IPS-NIHi7 (cell line): ENCODE data around the gene TESMIN.

Experiments
- DNase-seq: peaks from one replicate; pipeline ENCODE4 v3.0.0; 2012; ENCODE audit warnings: mixed read lengths; ENCODE audit errors: extremely low spot score

The TESMIN gene, protein sequence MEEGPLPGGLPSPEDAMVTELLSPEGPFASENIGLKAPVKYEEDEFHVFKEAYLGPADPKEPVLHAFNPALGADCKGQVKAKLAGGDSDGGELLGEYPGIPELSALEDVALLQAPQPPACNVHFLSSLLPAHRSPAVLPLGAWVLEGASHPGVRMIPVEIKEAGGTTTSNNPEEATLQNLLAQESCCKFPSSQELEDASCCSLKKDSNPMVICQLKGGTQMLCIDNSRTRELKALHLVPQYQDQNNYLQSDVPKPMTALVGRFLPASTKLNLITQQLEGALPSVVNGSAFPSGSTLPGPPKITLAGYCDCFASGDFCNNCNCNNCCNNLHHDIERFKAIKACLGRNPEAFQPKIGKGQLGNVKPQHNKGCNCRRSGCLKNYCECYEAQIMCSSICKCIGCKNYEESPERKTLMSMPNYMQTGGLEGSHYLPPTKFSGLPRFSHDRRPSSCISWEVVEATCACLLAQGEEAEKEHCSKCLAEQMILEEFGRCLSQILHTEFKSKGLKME

DNA sequence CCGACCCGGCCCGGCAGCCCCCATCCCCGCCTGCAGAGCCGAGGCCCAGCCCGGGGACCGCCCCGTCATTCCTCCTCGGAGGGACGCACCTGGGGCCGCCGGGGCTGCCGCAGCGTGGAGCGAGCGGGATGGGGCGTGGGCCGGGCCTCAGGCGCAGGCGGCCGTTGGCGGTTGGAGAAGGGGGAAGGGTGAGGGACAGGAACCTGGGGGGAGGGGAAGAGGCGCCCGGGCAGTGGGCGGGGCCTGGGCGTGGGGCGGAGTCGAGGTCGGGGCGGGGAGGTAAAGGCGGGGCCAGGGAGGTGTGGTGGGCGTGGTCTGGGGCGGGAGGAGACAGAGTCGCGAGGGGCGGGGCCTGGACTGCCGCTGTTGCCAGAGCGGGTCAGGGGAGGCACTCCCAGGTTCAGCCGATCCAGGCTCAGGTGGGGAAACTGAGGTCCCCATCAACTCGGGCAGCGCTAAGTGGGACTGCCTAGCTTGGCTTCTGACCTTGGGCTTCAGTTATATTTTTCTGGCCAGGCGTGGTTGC lies at the start of gene TESMIN:
Gene TESMIN, minus strand, starts transcription at position 190 of the 526 bp plus-strand sequence. CDS start 860 bp downstream, outside the sequence.
- peak; percentile 98 for DNase-seq

DNA sequence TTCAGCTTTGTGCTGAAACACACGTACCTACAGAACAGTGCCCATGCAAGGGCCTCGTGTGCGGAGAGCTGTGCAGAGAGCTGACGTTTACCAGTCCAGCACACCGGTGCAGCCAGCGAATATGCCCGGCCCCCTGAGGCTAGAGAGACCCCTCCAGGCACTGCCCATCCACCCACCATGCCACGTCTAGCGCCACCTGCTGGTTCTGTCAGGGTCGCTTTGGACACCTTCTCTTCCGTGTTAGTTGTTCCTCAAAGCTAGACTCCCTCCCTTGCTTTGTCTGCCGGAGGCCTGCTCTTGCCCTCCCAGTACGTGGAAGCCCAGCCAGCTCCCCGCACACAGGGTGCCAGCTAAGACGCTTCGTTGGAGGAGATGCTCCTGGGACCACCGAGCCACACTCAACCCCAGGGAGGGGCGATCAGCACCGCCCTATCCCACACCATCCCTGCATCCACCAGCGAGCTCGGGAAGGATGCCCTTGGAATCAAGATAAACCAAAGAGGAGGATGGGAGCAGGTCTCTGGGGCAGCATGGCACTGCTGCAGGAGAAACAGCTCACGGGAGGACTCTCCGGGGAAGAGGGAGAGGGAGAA lies 47.0 kb upstream of the TESMIN start:
- DNase-seq = peak; percentile 80

DNA sequence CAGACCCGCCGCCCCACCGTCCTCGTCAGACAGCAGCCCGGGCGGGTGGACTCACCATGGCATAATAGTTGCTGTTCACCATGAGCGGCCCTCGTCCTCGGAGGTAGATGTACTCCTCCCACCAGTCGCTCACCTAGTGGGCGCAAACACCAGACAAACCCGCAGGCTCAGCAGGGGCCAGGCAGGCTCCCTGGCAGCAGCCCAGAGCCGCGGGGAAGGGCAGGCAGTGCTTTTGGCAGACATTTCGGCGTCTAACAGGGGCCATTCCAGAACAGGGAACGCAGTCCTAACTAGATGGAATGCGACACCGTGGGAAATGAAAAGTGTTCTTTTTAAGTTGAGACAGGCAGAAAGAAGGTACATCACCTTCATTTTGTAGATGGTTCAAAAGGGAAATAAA lies 45.5 kb upstream of the TESMIN start:
- no peak for DNase-seq

DNA sequence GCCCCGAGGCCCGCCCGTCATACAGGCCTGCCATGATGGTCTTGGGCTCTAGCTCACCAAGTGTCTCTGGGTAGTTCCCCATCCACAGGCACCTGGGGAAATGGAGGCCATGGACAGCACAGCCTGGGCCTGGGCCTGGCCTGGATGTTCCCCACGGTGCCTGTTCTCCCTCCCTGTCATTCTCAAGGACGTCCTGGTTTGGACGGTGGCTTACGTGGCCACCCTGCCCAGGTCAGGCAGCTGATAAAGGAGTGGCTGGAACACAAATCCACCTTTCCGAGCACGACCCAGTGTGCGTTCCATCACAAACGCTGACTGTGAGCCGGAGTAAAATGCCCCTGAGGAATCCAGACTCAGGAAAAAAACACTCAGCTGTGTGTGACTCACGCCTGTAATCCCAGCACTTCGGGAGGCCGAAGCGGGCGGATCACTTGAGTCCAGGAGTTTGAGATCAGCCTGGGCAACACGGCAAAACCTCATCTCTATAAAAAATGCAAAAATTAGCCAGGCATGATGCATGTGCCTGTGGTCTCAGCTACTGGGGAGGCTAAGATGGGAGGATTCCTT lies 41.2 kb upstream of the TESMIN start:
- no peak for DNase-seq

DNA sequence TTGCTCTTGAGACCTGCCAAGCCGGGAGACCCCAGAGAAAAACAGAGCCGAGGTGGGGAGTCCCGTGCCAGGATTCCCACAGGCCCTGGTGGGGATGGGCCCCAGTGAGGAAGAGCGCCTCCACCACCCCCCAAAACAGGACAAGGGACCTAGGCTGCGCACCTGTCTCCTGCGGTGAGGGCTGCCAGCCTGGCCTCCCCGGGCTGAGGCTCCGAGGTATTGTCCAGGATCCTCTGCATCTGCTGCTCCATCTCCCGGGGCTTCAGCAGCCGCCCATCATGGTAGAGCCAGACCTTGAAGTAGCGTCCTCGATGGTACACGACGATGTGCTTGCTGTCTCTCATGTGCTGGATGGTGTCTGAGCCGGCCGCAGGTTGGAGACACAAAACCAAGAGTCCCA lies 33.3 kb upstream of the TESMIN start:
- no peak for DNase-seq

DNA sequence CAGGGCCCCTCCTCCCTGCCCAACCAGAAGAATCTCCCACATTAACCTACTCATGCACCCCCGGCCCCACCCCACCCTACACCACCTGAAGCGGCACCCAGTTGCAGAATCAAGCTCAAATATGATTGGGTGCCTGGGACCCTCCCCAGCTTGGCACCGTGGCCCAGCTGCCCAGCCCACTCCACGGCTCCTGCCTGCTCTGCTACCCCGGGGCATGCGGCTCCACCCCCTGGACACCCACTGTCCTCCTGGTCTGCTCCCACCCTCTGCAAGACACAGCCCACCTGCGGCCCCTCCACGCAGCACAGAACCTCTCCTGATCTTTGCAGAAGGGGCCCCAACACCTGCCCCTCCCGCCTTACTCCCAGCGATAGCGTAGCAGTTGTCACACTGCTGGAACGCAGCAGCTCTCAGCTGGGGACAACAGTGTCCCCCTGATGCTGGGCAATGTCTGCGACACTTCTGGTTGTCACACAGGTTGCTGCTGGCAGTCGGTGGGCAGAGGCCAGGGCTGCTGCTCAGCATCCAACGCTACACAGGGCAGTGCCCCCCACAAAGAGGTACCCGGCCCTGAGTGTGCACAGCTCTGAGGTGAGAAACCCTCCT lies 32.0 kb upstream of the TESMIN start:
- DNase-seq = no peak

DNA sequence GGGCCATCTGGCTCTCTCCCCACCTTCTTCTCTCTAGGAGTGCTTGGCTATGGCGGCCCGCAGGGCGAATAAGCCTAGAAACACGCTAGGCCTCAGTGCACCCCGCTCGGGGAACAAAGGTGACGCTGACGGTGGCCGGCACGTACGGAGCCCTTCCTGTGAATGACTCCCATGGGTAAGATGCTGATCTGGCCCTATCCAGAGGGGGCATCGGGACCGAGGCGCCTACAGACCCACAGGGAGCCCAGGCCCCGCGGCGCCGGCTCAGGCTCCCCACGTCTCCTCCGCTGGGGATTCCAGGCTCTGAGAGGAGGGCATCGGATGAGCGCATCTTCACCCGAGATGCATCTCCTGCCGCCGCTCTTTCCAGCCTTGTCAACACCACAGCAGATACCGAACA lies 31.4 kb upstream of the TESMIN start:
- no peak for DNase-seq

DNA sequence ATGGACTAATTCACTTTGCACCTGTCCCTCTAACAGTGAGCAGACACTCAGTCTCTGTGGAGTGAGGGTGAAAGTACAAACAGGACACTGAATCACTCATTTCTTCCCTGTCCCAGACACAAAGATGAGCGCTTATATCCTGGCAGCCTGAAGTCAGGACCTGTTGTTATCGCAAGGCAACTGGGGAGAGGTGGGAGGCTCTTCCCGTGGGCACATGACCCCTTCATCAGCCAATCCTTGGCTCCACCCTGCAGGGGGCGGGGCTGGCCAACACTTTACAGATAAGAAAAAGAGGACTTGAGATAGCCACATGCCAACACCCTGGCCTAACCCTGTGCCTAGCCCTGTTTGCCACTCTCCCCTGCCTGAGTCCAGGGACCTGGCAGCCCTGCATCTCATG lies 29.5 kb upstream of the TESMIN start:
- peak; percentile 88 for DNase-seq

DNA sequence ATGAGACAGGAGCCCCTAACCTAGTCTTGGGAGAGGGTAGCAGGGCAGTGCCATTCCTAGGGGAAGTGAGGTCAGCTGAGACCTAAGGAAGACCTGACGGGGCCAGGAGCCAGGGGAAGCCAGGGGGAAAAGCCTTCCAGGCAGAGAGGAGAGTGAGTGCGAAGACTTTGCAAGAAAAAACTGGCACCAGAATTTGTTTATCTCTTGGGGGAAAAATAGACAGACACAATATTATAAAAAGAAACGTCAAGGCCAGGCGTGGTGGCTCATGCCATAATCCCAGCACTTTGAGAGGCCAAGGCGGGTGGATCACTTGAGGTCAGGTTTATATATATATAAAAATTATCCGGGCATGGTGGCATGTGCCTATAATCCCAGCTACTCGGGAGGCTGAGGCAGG lies 26.9 kb upstream of the TESMIN start:
- DNase-seq = no peak

DNA sequence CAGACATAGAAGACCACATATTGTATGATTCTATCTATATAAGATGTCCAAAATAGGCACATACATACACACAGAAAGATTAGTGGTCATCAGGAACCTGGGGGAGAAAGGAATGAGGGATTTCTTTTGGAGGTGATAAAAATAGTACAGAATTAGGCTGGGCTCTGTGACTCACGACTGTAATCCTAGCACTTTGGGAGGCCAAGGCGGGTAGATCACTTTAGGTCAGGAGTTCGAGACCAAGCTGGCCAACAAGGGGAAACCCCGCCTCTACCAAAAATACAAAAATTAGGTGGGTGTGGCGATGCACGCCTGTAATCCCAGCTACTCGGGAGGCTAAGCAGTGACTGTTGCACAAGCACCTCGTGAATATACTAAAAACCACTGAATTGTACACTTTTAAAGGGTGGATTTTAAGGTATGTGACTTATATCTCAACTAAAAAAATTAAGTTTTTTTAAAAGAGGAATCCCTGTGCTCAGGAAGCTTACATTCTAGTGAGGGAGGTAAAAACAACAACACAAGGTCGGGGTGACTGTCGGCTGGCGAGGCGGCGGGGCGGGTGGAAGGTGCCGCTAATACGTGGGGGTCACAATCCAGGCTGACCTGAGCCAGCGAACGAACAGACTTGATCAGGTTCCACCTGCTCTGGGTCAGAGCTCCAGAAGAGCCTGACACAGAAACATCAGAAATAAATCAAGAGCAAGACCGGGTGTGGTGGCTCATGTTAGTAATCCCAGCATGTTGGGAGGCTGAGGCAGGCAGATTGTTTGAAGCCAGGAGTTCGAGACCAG lies 25.3 kb upstream of the TESMIN start:
- no peak for DNase-seq

DNA sequence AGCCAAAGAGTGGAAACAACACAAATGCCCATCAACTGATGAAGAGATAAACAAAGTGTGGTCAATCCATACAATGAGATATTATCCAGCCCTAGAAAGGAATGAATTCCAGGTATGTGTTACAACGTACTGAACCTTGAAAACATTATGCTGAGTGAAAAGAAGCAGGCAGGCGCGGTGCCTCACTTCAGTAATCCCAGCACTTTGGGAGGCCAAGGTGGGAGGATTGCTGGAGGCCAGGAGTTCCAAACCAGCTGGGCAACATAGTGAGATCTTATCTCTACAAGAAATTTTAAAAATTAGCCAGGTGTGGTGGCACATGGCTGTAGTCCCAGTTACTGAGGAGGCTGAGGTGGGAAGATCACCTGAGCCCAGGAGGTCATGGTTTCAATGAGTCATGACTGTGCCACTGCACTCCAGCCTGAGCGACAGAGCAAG lies 24.6 kb upstream of the TESMIN start:
- no peak for DNase-seq

DNA sequence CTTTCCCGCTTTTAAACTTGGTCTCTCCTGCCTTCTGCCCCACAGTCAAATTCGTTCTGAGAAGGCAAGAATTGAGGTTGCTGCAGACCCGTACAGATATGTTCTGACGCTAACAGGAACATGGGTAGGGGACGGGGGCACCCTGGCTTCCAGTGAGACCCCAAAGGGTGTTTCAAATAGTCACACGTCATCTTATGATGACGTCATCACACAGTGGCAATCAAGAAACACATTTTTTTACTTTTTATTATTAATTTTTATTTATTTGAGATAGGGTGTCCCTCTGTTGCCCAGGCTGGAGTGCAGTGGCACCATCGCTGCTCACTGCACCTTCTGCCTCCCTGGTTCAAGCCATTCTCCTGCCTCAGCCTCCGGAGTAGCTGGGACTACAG lies 22.9 kb upstream of the TESMIN start:
- DNase-seq = no peak

DNA sequence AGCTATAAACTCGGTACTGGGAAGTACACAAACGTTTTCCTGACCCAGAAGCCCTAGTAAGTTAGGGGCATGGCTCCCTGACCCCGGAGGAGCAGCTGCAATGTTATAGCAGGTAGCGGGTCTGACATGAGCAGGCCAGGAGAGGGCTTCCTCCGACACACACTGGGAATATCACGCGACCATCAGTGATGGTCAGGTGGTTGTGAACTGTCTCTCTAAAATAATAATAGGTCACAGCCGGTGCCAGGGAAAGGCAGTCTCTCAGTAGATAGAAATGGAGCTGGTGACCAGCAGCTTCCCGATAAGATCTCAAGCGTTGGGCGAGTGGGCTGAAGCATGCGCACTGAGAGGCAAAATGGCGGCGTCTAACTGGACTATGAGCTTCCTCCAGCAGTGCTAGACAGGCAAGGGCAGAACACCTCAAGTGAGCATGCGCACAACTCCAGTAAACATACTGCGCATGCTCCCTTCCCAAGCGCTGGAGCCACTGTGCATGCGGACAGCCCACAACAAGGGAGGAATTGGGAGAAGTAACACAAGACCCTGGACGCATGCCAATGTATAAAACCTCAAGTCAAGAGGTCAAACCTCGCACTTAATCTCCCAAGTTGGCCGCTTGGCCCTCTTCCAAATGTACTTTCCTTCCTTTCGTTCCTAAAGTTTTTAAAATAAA lies 22.3 kb upstream of the TESMIN start:
- no peak for DNase-seq

DNA sequence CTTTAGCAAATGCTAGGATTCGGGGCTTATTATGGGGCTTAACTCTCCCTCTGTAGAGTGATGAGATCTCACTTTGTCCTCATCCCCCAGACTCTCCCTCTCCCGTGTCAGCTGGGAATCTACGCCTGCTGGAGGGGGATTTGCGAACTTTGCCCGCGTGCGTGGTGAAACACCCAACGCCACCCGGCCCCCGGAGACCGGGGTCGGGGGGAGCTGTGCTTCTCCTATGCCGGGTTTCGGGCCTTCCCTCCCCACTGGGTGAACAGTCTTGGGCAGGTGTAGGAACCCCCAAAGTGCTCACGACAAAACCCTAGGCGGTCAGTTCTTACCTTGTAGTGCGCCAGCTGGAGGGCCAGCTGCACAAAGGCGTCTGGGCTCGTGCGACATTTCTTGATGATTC lies 21.6 kb upstream of the TESMIN start:
- DNase-seq = no peak

DNA sequence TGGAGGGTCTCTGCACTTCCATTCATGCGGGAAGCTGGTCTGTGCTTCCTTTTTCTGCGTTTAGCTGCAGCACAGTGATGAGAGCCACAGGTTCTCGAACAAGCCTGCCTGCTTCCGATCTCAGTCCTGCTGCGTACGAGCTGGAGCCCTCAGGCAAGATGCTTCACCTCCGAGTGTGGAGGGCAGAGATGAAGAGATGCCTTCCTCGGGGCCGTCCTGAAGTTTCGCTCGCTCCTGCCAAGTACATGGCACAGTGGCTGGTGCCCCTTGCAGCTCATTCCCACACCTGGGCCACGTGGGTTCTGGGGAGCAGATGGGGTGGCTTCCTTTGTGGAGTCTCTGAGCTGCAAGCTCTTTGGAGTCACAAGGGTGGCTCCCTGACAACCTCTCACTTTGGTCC lies 19.5 kb upstream of the TESMIN start:
- no peak for DNase-seq

DNA sequence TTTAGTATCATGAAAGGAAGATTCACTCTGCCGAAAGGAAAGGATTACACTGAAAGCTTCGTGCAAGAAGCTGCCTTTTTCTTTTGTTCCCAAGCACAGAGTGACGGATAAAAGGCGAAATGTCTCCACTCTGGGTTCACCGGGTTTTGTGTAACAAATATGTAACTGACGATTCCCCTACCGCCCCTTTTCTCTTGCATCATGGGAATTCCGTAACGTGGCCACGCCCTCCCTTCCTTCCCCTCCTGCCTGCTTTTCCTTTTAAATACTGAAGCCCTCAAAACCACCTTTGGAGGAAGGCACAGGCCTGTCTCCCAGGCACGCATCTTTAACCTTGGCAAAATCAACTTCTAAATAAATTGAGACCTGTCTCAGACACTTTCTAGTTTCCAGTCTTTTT lies 16.4 kb upstream of the TESMIN start:
- no peak for DNase-seq

DNA sequence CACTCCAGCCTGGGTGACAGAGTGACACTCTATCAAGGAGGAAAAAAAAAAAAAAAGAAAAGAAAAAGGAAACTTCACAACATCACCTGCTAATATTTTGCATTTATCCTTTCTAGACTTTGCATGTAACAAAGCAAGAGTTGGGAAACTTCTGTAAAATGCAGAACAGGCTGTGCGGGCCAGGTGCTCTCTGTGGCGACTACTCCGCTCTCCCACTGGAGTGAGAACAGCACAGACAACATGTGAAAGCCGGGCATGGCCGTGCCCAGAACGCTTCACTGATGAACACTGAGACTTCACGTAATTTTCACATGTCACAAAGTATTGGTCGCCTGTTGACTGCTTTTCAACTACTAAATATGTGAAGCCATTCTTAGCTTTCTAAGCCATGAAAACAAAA lies 15.5 kb upstream of the TESMIN start:
- no peak for DNase-seq

DNA sequence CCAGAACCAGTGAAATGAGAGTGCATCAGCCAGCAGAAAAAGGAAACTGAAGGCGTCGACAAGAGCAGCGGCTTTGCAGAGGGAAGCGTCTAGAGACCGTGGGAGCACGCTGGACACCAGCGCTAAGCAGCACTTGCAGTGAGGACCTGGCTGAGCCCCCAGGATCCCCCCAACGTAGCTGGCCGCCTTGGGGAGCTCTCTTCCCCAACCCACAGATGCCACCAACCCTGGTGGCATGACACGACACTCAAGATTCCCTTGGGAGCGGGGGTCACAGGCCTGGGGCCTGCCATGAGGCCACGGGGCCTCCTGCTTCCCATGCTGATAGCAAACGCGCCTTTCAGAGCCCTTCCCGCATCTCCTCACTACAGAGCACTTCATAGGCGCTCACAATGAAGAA lies 13.4 kb upstream of the TESMIN start:
- no peak for DNase-seq

DNA sequence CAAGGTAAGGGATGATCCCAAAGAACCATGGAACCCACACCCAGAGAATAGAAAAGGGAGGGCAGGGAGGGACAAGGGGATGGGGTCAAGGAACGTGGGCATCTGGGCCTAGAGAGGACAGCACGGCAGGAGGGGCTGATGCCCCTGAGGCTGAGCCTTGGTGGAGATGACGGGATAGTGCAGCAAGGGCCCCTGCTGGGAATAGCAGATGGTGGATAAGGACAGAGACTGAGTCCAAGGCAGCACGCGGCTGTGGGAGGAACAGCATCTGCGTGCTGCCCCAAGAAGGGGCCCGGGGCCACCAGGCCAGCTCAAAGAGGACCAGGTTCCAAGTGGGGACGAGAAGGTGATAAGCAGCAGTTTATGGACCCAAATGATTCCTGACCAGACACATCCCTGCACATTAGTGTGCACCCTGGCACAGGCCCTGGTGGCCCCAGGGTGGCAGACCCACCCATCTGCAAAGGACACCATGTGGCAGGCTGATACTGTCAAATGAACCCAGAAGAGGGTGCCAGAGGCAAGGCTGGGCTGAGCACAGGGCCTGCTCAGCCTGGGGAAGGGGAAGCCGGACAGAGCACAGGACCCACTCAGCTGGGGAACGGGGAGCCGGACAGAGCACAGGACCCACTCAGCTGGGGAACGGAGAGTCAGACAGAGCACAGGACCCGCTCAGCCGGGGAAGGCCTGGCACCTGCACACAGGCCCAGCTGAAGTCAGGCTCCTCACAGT lies 12.8 kb upstream of the TESMIN start:
- no peak for DNase-seq

DNA sequence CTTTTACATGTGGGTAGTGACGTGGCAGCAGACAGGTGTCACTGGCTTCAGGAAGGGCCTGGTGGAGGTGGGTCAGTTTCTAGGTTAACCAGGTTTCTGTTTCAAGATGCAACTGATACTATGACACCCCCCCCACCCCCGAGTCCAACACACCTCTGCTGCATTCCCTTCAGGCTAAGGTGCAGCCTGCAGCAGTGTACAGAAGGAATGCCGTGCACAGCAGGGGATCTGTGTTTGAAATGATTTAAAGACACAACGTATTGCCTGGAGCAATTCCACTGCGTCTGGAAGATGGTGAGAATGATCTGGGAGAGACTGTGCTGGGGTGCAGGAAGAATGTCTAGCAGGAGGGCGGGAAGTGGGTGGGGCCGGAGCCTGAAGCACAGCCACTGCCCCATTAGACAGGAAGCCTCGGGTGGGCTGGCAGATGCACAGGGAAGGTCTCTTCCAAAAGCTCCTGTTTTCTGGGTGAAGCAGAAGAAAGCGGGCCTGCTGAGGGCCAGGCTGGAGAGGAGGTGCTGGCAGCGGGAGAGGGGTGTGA lies 11.9 kb upstream of the TESMIN start:
- no peak for DNase-seq
